ENCODE measurements around the gene C11orf91. TPM values are rescaled to one million over a fixed set of nuclear protein-coding genes. Genes with fewer than 3 reads are reported as not detected.

The C11orf91 gene
- total RNA-seq, 1 experiment from 2014 or later, result not detected

DNA sequence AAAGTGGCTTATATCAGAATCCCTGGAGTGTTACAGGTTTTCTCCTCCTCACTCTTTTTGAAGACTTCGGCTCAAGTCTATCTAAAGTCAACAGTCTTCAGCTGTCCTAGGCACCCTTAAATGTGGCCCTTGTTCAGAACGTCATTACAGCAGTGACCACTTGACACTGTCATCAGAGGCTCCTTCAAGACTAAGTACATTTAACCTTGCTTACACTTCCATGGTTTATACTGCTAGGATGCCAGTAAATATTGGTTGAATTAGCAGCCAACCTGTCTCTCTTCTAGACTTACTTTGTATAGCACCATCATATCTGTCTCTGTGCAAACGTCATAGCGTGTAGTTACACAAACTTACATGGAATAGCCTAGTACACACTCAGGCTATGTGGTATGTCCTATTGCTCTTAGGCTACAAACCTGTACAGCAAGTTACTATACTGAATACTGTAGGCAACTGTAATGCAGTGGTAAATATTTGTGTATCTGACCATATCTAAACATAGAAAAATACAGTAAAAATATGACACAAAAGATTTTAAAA lies 13.3 kb upstream of the C11orf91 start:
- ChIA-PET POLR2A (ENCODE audit: low non-redundant PET) (no interaction called here), CTCF (interaction anchor here (4.7 kb wide), 1 partner anchor 29 kb away, joined by 32 read pairs; no protein-coding TSS in a partner anchor)
- DNase-seq (ENCODE audit: low spot score), result no peak
- intact Hi-C loops (cut with micrococcal nuclease; ENCODE audit: unreplicated experiment), result no loop called here
- Histone ChIP-seq H3K27me3 (replicated peaks; ENCODE audit: insufficient read depth, low read depth, low read length, poor library complexity) (no peaks in the 10 kb centered on the region), H3K27ac (ENCODE audit: low read depth, low read length, poor library complexity, severe bottlenecking) (no peak overlapping the region), H3K4me3 (ENCODE audit: low read depth, low read length, poor library complexity, severe bottlenecking) (no peak overlapping the region), H3K36me3 (ENCODE audit: insufficient read depth, low read length, poor library complexity, severe bottlenecking) (peaks cover 23% of the 10 kb centered on the region), H3K4me1 (ENCODE audit: insufficient read depth, low read length, poor library complexity, severe bottlenecking) (peaks cover 9% of the 10 kb centered on the region), H3K9me3 (ENCODE audit: low read depth, low read length, poor library complexity, severe bottlenecking) (no peaks in the 10 kb centered on the region)
- BruUV-seq (replicated peaks), result no TSS peak
- TF ChIP-seq, protein P1, sequence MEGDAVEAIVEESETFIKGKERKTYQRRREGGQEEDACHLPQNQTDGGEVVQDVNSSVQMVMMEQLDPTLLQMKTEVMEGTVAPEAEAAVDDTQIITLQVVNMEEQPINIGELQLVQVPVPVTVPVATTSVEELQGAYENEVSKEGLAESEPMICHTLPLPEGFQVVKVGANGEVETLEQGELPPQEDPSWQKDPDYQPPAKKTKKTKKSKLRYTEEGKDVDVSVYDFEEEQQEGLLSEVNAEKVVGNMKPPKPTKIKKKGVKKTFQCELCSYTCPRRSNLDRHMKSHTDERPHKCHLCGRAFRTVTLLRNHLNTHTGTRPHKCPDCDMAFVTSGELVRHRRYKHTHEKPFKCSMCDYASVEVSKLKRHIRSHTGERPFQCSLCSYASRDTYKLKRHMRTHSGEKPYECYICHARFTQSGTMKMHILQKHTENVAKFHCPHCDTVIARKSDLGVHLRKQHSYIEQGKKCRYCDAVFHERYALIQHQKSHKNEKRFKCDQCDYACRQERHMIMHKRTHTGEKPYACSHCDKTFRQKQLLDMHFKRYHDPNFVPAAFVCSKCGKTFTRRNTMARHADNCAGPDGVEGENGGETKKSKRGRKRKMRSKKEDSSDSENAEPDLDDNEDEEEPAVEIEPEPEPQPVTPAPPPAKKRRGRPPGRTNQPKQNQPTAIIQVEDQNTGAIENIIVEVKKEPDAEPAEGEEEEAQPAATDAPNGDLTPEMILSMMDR (conservative IDR thresholded peaks at IDR 0.05; ENCODE audit: low read depth, low read length), result no peak
- no peak for TF ChIP-seq EZH2 (IDR thresholded peaks at IDR 0.05; ENCODE audit: borderline replicate concordance, low read depth, low read length, poor library complexity, severe bottlenecking)

DNA sequence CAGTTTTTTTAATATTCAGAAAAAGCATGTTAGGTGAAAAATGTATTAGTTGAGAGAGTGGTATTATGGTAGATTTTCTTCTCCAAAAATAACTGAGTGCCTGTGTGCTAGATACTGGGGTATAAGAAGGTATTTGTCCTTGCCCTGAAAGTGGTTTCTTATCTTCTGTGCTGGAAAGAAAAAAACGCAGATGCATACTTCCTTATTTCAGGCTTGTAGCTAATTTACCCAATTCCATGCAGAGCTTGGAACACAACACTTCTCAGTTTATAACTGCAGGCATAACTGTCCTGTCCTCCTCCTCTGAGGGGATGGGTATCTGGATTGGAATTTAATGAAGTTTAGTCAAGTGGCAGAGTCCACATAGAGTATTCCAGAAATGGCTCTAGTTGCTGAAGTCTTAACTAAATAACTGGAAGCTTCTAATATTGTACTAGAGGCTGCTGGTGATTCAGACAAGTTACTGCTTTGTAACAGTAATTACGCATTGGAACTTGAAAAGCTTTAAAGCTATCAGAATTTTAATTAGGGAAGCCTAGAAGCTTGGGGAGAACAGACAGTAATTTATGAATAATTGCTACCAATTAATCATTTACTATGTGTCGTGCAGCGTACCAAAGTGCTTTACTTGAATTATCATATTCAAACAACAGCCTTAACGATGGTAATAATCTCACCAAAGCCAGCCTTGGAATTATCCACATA lies 12.7 kb upstream of the C11orf91 start:
- Histone ChIP-seq H3K9me3 (ENCODE audit: low read depth, low read length, poor library complexity, severe bottlenecking) (no peaks in the 10 kb centered on the region), H3K4me3 (ENCODE audit: low read depth, low read length, poor library complexity, severe bottlenecking) (no peak overlapping the region), H3K27ac (ENCODE audit: low read depth, low read length, poor library complexity, severe bottlenecking) (no peak overlapping the region), H3K36me3 (ENCODE audit: insufficient read depth, low read length, poor library complexity, severe bottlenecking) (peaks cover 27% of the 10 kb centered on the region), H3K27me3 (replicated peaks; ENCODE audit: insufficient read depth, low read depth, low read length, poor library complexity) (no peaks in the 10 kb centered on the region), H3K4me1 (ENCODE audit: insufficient read depth, low read length, poor library complexity, severe bottlenecking) (peaks cover 9% of the 10 kb centered on the region)
- CTCF ChIA-PET, result interaction anchor here (4.7 kb wide), 1 partner anchor 29 kb away, joined by 32 read pairs; no protein-coding TSS in a partner anchor
- TF ChIP-seq, protein P1 (conservative IDR thresholded peaks at IDR 0.05; ENCODE audit: low read depth, low read length), result no peak
- TF ChIP-seq EZH2 (IDR thresholded peaks at IDR 0.05; ENCODE audit: borderline replicate concordance, low read depth, low read length, poor library complexity, severe bottlenecking), result no peak
- no TSS peak for BruUV-seq (replicated peaks)
- POLR2A ChIA-PET (ENCODE audit: low non-redundant PET), result no interaction called here
- intact Hi-C loops (cut with micrococcal nuclease; ENCODE audit: unreplicated experiment), result no loop called here
- no peak for DNase-seq (ENCODE audit: low spot score)

DNA sequence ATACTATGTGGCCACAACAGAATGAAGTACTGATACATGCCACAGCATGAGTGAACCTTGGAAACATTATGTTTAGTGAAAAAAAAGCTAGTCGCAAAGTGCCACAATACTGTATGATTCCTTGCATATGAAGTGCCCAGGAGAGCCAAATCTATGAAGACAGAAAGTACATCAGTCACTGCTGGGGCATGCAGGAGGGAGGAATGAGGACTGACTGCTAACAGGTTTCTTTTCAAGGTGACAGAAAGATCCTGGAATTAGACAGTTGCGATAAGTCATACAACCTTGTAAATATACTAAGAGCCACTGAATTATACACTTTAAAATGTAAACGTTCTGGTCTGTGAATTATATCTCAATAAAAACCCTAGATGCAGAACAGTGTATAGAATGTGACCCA lies 11.8 kb upstream of the C11orf91 start:
- BruUV-seq (replicated peaks), result no TSS peak
- no peak for TF ChIP-seq EZH2 (IDR thresholded peaks at IDR 0.05; ENCODE audit: borderline replicate concordance, low read depth, low read length, poor library complexity, severe bottlenecking)
- TF ChIP-seq, protein P1 (conservative IDR thresholded peaks at IDR 0.05; ENCODE audit: low read depth, low read length), result no peak
- Histone ChIP-seq H3K4me3 (ENCODE audit: low read depth, low read length, poor library complexity, severe bottlenecking) (no peak overlapping the region), H3K27ac (ENCODE audit: low read depth, low read length, poor library complexity, severe bottlenecking) (no peak overlapping the region), H3K4me1 (ENCODE audit: insufficient read depth, low read length, poor library complexity, severe bottlenecking) (peaks cover 9% of the 10 kb centered on the region), H3K36me3 (ENCODE audit: insufficient read depth, low read length, poor library complexity, severe bottlenecking) (peaks cover 27% of the 10 kb centered on the region), H3K27me3 (replicated peaks; ENCODE audit: insufficient read depth, low read depth, low read length, poor library complexity) (no peaks in the 10 kb centered on the region), H3K9me3 (ENCODE audit: low read depth, low read length, poor library complexity, severe bottlenecking) (no peaks in the 10 kb centered on the region)
- intact Hi-C loops (cut with micrococcal nuclease; ENCODE audit: unreplicated experiment), result no loop called here
- ChIA-PET CTCF (no interaction called here), POLR2A (ENCODE audit: low non-redundant PET) (no interaction called here)
- DNase-seq (ENCODE audit: low spot score), result no peak
